GM18517 (cell line): Measurements from ENCODE around the gene PI4K2A.

Experiments
- ATAC-seq: cut with Tn5 transposase; IDR thresholded peaks from one replicate; pipeline ENCODE4 v1.9.1; 2021; ENCODE audit warnings: mild to moderate bottlenecking, moderate library complexity; ENCODE audit not compliant: unreplicated experiment

PI4K2A gene

GRCh38 chr10:97723001-97723400, 82.5 kb downstream of the PI4K2A start:
- ATAC-seq: no peak

- ATAC-seq: no peak
Observed at GRCh38 chr10:97724341-97724941, 84.0 kb downstream of the PI4K2A start.
